Measurements from ENCODE around the gene OR51B6.
"Not testable (repeated sequence)": the region's sequence is repeated elsewhere in the genome, so short reads cannot be mapped to it uniquely, and the experiment has no call there.

Gene OR51B6

GRCh38 chr11:5317292-5317691 lies 34.0 kb upstream of the OR51B6 start:
- H3K4me3 ChIP-seq (ENCODE audit: low read depth, low read length): no peak overlapping the region
- 0 out of 2 replicates have a peak, but pooled peaks have one; percentile 19 for TF ChIP-seq CTCF (IDR thresholded peaks at IDR 0.05; ENCODE audit: control insufficient read depth, extremely low read depth, insufficient read depth)
- DNase-seq (ENCODE audit: low read depth): peak; percentile 22

- TF ChIP-seq CTCF (IDR thresholded peaks at IDR 0.05; ENCODE audit: control insufficient read depth, extremely low read depth, insufficient read depth): no peak
Observed at GRCh38 chr11:5324197-5324596, 27.1 kb upstream of the OR51B6 start, which contains the start of gene OR51B2. Gene OR51B2, minus strand, starts transcription at chr11:5324297. Its CDS starts 0 bp downstream, at chr11:5324297.

GRCh38 chr11:5335170-5335569 lies 16.1 kb upstream of the OR51B6 start:
- DNase-seq (ENCODE audit: low read depth): no peak
- no peak overlapping the region for H3K4me3 ChIP-seq (ENCODE audit: low read depth, low read length)
- no peak for TF ChIP-seq CTCF (IDR thresholded peaks at IDR 0.05; ENCODE audit: control insufficient read depth, extremely low read depth, insufficient read depth)

More at GRCh38 chr11:5324197-5324596, 27.1 kb upstream of the OR51B6 start, which contains the start of gene OR51B2:
- no peak within 1 kb of the TSS for H3K4me3 ChIP-seq (ENCODE audit: low read depth, low read length)
- DNase-seq (ENCODE audit: low read depth): no peak

- TF ChIP-seq CTCF (IDR thresholded peaks at IDR 0.05; ENCODE audit: control insufficient read depth, extremely low read depth, insufficient read depth): no peak
- no peak for DNase-seq (ENCODE audit: low read depth)
- H3K4me3 ChIP-seq (ENCODE audit: low read depth, low read length): no peak overlapping the region
Observed at GRCh38 chr11:5336331-5336730, 15.0 kb upstream of the OR51B6 start.

- not testable (repeated sequence) for H3K4me3 ChIP-seq (ENCODE audit: low read depth, low read length); DNase-seq (ENCODE audit: low read depth)
Observed at GRCh38 chr11:5337253-5337652, 14.1 kb upstream of the OR51B6 start.

GRCh38 chr11:5339771-5340322 lies 11.5 kb upstream of the OR51B6 start:
- H3K4me3 ChIP-seq (ENCODE audit: low read depth, low read length): no peak overlapping the region
- no peak for DNase-seq (ENCODE audit: low read depth)
- no peak for TF ChIP-seq CTCF (IDR thresholded peaks at IDR 0.05; ENCODE audit: control insufficient read depth, extremely low read depth, insufficient read depth)

GRCh38 chr11:5343474-5344335 lies 7.6 kb upstream of the OR51B6 start, which contains the start of gene OR51B5:
Gene OR51B5, minus strand, starts transcription at chr11:5343524. Its CDS starts 0 bp downstream, at chr11:5343524.
- no peak for TF ChIP-seq CTCF (IDR thresholded peaks at IDR 0.05; ENCODE audit: control insufficient read depth, extremely low read depth, insufficient read depth)
- no peak for DNase-seq (ENCODE audit: low read depth)
- no peak within 1 kb of the TSS for H3K4me3 ChIP-seq (ENCODE audit: low read depth, low read length)
